Eye (tissue), 1 donor: Measurements from ENCODE around the gene CCDC92.

Experiments
- DNase-seq: peaks from one replicate; pipeline ENCODE4 v3.0.0-alpha.2; 2015

CCDC92 gene

GRCh38 chr12:123886258-123886657, 86.4 kb downstream of the CCDC92 start:
- no peak for DNase-seq
